ENCODE results near the gene CC2D2B.

DNA sequence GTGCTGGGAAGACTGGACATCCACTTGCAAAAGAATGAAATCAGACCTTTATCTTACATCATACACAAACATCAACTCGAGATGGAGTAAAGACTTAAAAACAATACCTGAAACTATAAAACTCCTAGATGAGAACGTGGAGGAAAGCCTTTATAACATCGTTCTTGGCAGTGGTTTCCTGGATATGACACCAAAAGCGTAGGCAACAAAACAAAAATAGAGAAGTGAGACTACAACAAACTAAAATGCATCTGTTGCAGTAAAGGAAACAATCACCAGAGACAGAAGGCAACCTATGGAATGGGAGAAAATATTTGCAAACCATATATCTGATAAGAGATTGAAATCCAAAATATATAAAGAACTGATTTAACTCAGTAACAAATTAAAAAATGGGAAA lies 33.3 kb downstream of the CC2D2B start:
- TF ChIP-seq EP300 (IDR thresholded peaks at IDR 0.05; ENCODE audit: borderline replicate concordance) (no peak), CREB1 (IDR thresholded peaks at IDR 0.05; ENCODE audit: low read depth) (no peak), ZBTB7A (IDR thresholded peaks at IDR 0.05; ENCODE audit: low read depth) (no peak), TAF1 (IDR thresholded peaks at IDR 0.05; ENCODE audit: low read depth) (no peak)
